ENCODE data around the gene SEZ6L. TPM values are rescaled to one million over a fixed set of nuclear protein-coding genes. Genes with fewer than 3 reads are reported as not detected.

SEZ6L gene
- total RNA-seq, 1 experiment from 2014 or later: not detected

GRCh38 chr22:26199665-26200064, 30.4 kb downstream of the SEZ6L start:
- ChIA-PET RAD21 (ENCODE audit: low non-redundant PET in 1 of 2, low total read pairs in 2 of 2, uncharacterized antibody in 2 of 2, unreplicated experiment in 2 of 2) (no interaction called here), CTCF (no interaction called here), POLR2A (no interaction called here)
- Histone ChIP-seq H3K79me2 (ENCODE audit: insufficient read depth, low read length) (no peaks in the 10 kb centered on the region), H3K4me1 (ENCODE audit: control insufficient read depth in 1 of 2, insufficient read depth in 2 of 2, low read length in 2 of 2) (no peaks in the 10 kb centered on the region), H3K9ac (ENCODE audit: low read length) (no peak overlapping the region), H3K27ac (ENCODE audit: low read depth, low read length) (no peak overlapping the region), H4K20me1 (ENCODE audit: insufficient read depth) (no peaks in the 10 kb centered on the region), H3K4me2 (ENCODE audit: low read length) (no peak overlapping the region), H3K4me3 (replicated peaks in 1 of 2; ENCODE audit: low read depth in 1 of 2, low read length in 2 of 2) (no peak overlapping the region), H3K9me3 (ENCODE audit: control insufficient read depth in 1 of 2, insufficient read depth in 1 of 2, low read depth in 1 of 2, low read length in 2 of 2) (no peaks in the 10 kb centered on the region), H2AFZ (ENCODE audit: low read depth, low read length, poor library complexity, severe bottlenecking) (no peak overlapping the region), H3K36me3 (ENCODE audit: control insufficient read depth in 1 of 2, insufficient read depth in 2 of 2, low read length in 2 of 2) (no peaks in the 10 kb centered on the region), H3K9me2 (ENCODE audit: insufficient read depth) (no peaks in the 10 kb centered on the region), H3K27me3 (ENCODE audit: insufficient read depth, low read length) (peaks cover 35% of the 10 kb centered on the region)
- no peak for ATAC-seq
- intact Hi-C loops (cut with micrococcal nuclease): no loop called here
- DNase-seq (ENCODE audit: low read depth, low spot score): no peak
- TF ChIP-seq ZFX (IDR thresholded peaks at IDR 0.05): no peak
- no peak for TF ChIP-seq EGR1 (IDR thresholded peaks at IDR 0.05; ENCODE audit: low read depth)
- no peak for TF ChIP-seq ZNF274 (IDR thresholded peaks at IDR 0.05; ENCODE audit: low read depth, low read length)
- TF ChIP-seq, protein P1, sequence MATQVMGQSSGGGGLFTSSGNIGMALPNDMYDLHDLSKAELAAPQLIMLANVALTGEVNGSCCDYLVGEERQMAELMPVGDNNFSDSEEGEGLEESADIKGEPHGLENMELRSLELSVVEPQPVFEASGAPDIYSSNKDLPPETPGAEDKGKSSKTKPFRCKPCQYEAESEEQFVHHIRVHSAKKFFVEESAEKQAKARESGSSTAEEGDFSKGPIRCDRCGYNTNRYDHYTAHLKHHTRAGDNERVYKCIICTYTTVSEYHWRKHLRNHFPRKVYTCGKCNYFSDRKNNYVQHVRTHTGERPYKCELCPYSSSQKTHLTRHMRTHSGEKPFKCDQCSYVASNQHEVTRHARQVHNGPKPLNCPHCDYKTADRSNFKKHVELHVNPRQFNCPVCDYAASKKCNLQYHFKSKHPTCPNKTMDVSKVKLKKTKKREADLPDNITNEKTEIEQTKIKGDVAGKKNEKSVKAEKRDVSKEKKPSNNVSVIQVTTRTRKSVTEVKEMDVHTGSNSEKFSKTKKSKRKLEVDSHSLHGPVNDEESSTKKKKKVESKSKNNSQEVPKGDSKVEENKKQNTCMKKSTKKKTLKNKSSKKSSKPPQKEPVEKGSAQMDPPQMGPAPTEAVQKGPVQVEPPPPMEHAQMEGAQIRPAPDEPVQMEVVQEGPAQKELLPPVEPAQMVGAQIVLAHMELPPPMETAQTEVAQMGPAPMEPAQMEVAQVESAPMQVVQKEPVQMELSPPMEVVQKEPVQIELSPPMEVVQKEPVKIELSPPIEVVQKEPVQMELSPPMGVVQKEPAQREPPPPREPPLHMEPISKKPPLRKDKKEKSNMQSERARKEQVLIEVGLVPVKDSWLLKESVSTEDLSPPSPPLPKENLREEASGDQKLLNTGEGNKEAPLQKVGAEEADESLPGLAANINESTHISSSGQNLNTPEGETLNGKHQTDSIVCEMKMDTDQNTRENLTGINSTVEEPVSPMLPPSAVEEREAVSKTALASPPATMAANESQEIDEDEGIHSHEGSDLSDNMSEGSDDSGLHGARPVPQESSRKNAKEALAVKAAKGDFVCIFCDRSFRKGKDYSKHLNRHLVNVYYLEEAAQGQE (IDR thresholded peaks at IDR 0.05; ENCODE audit: low read depth): no peak
- no peak for TF ChIP-seq CBX3 (IDR thresholded peaks at IDR 0.05; ENCODE audit: low read depth)
- no peak for TF ChIP-seq JUND (IDR thresholded peaks at IDR 0.05)
- no peak for TF ChIP-seq EZH2phosphoT487 (IDR thresholded peaks at IDR 0.05; ENCODE audit: borderline replicate concordance)
- no peak for TF ChIP-seq SIN3A (IDR thresholded peaks at IDR 0.05; ENCODE audit: low read depth)
- no peak for TF ChIP-seq RAD21 (IDR thresholded peaks at IDR 0.05; ENCODE audit: low read depth)
- TF ChIP-seq SRF (IDR thresholded peaks at IDR 0.05; ENCODE audit: low read depth): no peak
- no TSS peak for BruUV-seq (replicated peaks)

All from HCT116 (cell line).